HG03354 (cell line): ENCODE measurements around the gene LRP1.

Source experiments
- ATAC-seq: cut with Tn5 transposase; IDR thresholded peaks from one replicate; pipeline ENCODE4 v1.9.1; 2021; ENCODE audit warnings: mild to moderate bottlenecking; ENCODE audit not compliant: unreplicated experiment, poor library complexity, severe bottlenecking

The LRP1 gene

DNA sequence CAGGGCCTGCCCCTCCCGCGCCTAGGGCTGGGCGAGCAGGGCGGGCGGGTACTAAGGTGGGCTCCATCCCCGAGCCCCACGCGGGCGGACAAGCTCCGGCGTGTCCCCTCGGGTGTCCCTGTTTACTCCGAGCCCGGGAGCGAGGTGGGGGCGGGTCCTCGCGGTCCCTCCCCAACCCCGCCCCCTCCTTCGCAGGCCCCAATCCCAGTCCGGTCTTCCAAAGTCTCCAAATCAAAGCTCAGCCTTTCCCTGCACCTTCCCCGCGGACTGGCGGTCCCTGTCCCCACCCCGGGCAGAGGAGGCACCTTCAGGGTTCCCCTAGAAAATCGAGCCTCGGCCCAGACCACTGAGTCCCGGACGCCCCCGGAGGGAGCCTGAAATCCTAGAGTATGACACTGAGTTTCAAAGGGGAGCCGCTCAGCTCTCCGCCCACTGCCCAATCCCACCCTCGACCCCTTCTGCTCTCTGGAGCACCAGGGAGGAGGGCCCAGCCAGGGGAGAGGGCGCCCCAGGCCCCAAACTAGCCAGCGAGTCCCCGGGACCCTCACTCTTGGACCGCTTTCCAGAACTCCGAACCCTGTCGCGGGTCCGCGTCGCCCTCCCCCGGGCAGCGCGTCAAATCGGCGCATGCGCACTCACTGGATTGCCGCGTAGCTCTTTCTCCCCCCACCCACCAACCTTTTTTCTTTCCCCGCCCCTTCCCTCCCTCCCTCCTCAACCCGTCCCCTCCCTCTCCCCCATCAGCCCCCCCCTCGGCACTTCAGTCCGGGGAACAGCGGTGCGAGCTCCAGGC lies at the start of gene LRP1:
LRP1 (plus strand) TSS at position 758 of the 793 bp plus-strand sequence. CDS start 482 bp downstream, outside the sequence.
- ATAC-seq, result no peak

DNA sequence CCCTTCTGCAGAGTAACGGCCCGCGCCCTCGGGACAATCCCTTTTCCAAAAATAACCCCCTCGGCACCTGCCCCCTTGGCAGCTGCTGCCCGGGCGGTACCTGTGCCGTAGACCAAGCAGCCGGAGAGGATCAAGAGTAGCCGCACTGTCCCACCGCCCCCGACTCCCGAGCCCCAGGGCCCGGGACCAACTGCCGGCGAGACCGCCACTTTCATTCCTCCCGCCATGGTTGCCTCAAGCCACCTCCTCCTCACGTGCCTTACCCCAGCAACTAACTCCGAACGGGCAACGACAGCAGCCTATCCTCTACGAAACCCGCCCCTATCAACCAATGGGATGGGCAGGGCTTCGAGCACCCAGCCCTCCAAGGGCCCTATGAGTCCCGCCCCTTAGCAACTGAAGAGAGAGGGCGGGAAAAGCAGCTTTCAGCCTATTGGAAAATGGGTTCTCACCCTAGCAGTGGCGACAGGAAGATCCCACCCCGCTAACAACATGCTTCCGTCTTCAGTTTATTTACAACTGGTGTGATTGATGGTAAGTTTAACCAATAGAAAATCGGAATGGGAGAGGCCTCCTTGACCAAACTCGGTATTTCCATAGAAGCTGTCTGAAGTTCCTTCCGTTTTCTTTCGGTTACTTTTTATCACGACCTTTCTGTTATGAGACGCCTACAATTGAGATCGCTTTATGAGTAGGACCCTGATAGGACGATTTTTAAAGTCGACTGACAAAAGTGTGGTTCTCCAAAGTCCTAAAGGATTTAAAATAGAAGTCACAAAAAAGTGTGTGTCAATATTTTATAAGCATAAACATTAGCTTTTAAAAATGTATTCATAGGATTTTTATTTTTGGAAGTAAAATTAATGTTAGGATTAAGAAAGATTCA lies 49.5 kb upstream of the LRP1 start, which contains the start of gene NEMP1:
NEMP1 (minus strand) TSS at position 273 of the 886 bp plus-strand sequence; CDS start at position 227, 46 bp downstream.
- peak; percentile 98 for ATAC-seq

DNA sequence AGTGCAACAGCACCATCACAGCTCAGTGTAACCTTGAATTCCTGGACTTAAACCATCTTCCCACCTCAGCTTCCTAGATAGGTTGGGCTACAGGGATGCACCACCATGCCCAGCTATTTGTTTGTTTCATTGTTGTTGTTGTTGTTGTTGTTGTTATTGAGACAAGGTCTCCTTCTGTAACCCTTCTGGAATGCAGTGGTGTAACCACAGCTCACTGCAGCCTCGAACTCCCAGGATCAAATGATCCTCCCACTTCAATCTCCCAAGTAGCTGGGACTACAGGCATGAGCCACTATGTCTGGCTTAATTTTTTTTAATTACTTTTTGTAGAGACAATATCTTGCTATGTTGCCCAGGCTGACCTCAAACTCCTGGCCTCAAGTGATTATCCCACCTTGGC lies 48.5 kb upstream of the LRP1 start:
- no peak for ATAC-seq

DNA sequence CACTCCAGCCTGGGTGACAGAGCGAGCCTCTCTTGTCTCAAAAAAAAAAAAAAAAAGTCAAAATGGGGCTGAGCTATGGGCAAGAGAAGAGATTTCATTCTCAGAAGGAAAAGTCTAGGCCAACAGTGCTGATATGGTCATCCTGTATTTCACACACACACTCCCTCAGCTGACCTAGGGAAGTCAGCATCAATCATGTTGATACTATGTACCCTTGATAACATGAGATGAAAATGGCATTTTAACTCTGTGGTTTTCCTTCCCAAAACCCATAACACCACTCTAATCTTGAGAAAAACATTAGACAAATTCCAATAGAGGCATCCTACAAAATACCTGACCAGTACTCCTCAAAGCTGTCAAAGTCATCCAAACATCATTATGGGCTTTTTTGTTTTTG lies 47.4 kb upstream of the LRP1 start:
- no peak for ATAC-seq

DNA sequence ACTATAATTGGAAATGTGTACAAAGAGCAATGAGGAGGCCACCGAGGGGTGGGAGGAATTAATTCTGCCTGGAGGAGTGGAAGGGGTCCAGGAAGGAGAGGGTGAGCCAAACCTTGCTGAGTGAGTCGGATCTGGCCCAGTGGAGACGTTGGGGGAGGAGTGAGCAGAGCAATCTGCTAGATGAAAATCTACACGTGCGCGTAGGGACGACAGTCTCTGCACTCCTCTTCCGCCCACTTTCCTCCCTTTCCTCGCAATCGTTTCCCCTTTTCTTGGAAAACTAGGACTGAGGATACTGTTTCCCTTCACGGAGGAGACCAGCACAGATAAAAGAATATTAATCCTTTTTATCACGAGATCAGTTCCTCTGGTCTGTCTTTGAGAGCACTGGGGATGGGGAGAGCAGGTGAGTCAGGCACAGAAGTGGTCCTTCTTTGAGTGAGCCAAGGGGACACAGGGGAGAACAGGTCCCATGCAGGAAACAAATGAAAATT lies 42.2 kb upstream of the LRP1 start:
- no peak for ATAC-seq

DNA sequence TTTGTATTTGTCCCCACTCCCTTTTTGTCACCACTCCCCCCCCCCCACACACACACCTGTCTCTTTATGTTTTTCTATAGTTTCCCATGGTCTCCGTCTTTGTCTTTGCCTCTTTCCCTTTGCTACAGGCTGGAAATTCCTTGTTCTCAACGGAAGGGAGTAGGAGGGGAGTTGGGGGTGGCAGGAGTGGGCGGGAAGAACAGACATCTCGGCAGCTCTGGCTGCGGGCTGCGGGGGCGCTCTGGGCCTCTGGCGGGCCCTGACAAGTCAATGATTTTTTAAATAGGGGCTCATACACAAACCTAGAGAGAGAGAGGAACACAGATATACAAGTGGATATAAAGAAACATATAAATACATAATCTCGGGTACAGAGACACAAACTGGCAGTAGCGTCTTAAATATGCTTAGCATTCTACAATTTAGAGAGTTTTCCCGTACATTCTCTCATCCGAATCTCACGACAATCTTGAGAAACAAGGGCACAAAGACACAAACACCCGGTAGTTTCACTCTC lies 41.7 kb upstream of the LRP1 start:
- no peak for ATAC-seq

DNA sequence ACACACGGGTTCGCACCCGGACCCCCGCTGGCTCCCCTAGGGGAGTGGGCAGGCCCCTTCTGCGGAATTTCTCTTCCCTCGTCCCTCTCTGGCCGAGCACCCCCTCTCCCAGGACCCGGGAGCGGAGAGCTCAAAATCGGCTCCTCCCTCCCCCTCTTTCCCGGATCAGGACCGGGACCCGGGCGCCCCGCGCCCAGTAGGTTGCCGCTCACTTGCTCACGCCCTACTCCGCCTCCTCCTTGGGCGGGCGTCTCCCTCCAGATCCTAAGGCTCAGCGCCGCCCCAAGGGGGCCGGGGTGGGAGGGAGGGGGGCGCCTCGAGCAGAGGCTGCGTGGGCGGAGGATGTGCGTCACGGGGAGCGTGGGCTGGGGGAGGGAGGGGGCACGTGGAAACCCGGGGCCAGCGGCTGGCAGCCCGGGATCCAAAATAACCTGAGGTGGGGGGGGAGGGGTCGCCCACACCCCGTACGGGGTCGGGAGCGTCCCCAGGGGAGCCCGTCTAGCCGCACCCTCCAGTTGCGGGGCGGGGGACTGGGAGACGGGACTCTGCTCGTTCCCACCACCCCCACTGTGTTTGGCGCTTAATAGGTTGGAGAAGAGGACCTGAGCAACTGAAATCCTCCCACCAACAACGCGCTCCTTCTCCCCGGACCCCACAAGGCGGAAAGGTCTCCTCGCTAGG lies 41.1 kb upstream of the LRP1 start:
- peak; percentile 32 for ATAC-seq

DNA sequence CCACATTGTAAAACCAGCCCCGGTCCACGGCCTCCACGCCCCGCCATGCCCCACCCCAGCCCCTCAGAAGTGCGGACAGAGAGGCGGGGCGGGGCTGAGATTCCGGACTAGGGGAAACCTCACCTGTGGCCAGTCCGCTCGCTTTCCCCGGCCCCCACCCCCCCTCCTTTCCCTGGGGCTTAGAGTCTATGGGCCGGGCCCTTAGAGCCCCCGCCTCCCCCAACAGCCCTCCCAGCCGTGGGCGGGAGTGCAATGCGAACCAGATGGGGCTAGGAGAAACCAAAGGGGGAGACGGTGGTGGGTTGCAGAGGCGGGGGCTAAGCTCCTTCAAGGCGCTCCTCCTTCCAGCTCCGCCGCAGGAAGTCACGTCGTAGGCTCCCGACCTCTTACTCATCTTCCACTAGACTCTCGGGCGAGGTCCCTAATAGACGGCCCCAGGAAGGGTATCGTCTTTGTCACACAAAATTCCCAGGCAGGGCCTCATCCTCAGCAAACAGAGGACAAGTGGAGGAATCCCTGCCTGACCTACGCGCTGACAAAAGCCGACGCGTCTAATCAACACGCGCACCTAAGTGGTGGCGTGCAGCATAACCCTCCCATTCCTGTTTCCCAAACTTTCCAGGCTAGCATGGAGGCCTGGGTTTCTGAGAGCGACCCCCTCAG lies 40.5 kb upstream of the LRP1 start:
- ATAC-seq, result peak; percentile 44

DNA sequence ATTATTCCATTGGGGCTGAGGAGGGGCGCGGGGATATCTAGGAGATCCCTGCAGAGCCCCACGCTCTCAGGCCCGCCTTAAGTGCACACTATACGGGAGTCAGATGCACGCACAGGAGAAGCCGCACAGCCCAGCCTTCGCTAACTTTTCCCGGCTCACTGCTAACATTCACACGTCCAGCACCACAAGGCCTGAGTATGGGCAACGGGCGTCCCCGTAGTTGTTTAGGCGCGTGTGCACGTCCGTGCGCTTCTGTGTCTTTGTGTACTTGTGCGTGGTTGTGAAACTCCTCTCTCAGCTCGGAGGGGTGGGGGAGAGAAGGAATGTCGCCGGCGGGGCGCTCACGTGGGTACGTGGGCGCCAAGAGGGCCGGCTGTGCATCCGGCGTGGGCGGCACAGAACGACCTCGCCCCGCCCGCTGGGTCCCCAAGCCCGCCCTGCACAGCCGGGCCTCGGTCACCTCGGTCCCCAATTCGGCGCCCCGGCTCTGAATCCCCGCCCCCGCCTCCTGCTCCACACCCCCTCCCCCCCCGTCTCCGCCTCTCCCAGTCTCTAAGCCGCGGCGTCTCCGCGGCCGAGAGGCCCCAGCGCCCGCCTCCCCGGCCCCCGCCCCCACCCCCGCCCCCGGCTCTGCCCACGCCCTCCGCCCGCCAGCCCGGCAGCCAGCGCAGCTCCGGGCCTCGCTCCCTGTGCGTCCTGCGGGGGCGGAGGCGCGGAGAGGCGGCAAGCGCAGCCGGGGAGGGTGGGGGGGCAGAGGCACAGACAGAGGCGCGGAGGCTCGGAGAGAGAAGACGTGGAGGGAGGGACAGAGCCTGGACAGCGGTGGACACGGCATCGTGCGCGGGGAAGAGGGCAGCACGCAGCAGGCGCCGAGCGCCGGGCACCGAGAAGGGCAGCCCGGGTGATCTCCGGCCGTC lies 39.7 kb upstream of the LRP1 start, which contains the start of gene NAB2:
NAB2 (plus strand) TSS at position 761 of the 917 bp plus-strand sequence. CDS start 158 bp downstream, outside the sequence.
- peak; percentile 61 for ATAC-seq

DNA sequence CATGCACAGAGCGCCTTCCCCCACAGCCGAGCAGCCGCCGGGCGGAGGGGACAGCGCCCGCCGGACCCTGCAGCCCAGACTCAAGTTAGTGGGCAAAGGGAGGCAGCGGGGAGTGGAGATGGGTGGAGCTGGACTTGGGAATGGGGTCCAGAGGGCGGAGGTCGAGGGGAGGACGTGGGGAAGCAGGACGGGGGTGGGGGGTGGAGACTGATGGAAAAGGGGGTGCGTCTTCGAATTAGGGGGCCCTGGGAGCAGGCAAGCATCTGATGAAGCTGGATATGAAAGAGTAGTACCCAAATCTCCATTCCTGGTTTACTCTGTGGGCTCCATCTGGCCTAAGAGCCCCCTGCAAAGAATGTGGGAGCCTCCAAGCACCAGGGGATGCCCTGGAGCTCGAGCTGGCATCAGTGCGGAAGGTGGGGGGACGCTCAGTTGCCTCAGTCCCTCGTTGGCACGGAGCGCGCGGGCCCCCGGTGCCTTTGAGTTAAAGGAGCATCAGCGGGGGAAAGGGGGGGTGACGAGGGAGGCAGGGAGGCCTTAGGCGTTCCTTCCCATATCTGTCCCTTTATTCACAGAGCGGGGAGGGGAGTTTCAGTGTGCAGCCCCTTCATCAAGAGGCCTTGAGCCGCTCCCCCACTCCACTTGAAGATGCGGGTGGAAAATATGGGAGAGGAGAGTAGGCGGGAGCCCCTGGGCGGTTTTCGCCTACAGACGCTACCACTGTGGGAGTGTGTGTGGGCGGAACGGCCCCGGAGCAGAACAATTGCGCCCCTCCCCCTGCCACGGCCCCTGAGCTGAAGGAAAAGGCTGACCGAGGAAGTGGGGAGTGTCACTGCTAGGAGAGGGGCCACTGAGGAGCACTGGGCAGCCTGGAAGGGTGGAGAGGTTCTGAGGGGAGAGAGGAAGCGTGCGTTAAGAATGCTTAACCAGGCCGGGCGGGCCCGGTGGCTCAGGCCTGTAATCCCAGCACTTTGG lies 38.7 kb upstream of the LRP1 start:
- ATAC-seq, result no peak

DNA sequence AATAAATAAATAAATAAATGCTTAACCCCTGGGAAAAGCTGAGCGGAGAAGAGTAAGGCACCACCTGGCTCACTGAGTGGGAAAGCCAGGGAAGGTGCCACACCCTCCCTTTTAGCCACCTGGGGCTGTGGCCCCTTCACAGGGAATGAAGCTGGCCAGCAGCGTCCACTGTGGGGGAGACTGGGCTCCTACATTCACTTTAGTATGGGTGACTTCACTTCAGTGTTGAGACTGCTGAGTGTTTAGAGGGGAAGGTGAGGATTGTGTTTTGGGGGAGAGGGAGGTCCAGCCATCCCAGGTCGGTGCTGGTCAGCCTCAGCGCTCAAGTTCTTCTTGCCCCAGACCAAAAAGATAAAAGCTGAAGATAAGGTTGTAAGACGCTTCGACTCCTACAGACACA lies 37.8 kb upstream of the LRP1 start:
- no peak for ATAC-seq

DNA sequence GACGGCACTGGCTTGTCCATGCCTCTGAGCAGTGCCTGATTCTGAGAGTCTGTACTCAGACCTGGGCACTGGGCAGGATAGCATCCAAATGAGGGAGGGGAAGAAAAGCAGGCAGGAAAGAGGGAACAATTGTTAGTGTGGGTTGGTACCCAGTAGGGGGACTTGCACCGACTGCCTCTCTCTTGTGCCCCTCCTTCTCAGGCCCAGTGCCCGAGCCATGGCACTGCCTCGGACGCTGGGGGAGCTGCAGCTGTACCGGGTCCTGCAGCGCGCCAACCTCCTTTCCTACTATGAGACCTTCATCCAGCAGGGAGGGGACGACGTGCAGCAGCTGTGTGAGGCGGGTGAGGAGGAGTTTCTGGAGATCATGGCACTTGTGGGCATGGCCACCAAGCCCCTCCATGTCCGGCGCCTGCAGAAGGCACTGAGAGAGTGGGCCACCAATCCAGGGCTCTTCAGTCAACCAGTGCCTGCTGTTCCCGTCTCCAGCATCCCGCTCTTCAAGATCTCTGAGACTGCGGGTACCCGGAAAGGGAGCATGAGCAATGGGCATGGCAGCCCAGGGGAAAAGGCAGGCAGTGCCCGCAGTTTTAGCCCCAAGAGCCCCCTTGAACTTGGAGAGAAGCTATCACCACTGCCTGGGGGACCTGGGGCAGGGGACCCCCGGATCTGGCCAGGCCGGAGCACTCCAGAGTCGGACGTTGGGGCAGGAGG lies 37.2 kb upstream of the LRP1 start:
- no peak for ATAC-seq

DNA sequence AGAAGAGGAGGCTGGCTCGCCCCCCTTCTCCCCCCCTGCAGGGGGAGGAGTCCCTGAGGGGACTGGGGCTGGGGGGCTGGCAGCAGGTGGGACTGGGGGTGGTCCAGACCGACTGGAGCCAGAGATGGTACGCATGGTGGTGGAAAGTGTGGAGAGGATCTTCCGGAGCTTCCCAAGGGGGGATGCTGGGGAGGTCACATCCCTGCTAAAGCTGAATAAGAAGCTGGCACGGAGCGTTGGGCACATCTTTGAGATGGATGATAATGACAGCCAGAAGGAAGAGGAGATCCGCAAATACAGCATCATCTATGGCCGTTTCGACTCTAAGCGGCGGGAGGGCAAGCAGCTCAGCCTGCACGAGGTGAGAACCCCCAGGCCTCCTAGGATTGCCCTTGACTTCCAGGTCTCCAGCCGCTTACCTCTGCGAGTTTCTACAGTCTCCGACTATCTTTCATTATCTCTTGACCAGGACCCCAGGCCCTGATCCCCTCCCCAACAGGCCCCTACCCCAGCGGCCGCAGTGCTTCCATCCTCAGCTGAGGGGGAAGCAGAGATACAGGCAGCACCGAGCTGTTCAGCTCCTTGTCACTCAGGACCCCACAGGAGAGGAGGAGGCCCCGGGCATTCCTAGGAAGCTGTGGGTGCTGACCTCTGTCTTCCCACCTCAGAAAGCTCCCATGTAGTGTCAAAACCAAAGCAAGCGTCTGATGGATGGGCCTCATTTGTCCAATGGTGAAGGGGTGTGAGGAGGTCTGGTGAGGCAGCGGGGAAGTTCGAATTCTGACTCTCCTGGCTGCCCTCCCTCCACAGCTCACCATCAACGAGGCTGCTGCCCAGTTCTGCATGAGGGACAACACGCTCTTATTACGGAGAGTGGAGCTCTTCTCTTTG lies 36.4 kb upstream of the LRP1 start:
- no peak for ATAC-seq

DNA sequence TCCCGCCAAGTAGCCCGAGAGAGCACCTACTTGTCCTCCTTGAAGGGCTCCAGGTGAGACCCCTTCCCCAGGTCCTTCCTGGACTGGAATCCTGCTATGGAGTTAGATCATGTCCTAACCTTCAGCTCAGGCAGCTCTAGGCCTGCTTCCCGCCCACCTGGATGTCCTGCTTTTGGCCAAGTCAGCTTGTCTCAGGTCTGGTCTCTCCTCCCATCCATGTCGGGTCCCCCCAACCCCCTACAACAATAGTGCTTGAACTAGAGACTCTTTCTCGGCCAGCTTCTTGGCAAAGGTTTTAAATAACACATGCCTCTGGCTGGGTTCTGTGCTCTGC lies 35.8 kb upstream of the LRP1 start:
- ATAC-seq, result no peak

DNA sequence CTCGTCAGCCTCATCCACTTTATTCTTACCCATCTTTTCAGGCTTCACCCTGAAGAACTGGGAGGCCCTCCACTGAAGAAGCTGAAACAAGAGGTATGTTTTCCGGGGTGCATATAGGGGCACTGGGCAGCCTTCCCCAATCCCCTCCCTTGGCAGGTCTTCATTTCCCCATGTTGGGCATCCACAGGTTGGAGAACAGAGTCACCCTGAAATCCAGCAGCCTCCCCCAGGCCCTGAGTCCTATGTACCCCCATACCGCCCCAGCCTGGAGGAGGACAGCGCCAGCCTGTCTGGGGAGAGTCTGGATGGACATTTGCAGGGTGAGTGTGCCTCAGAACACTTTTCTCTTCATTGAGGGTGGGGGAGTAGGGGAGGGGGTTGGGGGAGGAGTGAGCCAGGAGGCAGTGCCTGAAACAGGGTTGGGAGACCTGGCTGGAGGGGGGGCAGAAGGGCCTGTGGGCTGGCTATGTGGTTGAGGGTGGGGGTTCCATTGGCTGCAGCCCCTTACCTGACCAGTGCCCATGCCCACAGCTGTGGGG lies 35.3 kb upstream of the LRP1 start:
- no peak for ATAC-seq
